OCI-LY7 (cell line): ENCODE data around the gene KLHL7.

Experiments used
- EZH2phosphoT487 ChIP-seq: fragments of 200-600 bp; sonication (generic); IDR thresholded peaks from 2 replicates; pipeline ENCODE4 v1.6.1; 2018; ENCODE audit warnings: low read depth, borderline replicate concordance, mild to moderate bottlenecking, mixed run types, antibody characterized with exemption, low read length, moderate library complexity, mixed read lengths
- TF ChIP-seq, protein P1 (sequence below): fragments of 200-600 bp; sonication (generic); conservative IDR thresholded peaks from 2 replicates; pipeline ENCODE4 v1.5.1; 2014; ENCODE audit warnings: mild to moderate bottlenecking, antibody characterized with exemption, low read length, moderate library complexity, mixed read lengths

DNA sequence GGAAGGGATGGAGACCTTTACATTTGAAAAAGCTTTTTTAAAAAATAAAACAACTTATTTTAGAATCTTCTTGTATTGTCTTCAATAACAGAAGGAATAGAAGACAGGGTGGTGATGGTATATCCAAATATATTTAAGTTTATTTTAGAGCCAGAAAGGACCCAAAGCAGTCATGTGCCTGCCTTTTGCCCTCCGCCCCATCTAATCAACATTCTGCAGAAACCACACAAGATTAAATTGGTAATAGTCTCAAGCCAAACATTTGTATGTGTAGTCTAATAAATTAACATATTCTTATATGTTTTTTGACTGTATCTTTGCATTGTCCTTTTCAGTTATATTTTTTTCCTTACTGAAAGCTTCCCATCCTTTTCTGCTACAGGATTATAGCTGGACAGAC, 59.7 kb downstream of the KLHL7 start:
- TF ChIP-seq, protein P1, sequence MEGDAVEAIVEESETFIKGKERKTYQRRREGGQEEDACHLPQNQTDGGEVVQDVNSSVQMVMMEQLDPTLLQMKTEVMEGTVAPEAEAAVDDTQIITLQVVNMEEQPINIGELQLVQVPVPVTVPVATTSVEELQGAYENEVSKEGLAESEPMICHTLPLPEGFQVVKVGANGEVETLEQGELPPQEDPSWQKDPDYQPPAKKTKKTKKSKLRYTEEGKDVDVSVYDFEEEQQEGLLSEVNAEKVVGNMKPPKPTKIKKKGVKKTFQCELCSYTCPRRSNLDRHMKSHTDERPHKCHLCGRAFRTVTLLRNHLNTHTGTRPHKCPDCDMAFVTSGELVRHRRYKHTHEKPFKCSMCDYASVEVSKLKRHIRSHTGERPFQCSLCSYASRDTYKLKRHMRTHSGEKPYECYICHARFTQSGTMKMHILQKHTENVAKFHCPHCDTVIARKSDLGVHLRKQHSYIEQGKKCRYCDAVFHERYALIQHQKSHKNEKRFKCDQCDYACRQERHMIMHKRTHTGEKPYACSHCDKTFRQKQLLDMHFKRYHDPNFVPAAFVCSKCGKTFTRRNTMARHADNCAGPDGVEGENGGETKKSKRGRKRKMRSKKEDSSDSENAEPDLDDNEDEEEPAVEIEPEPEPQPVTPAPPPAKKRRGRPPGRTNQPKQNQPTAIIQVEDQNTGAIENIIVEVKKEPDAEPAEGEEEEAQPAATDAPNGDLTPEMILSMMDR = no peak
- no peak for TF ChIP-seq EZH2phosphoT487
